Effector memory CD4-positive, alpha-beta T cell (primary cell): Measurements from ENCODE around the gene DNAH11.
"Not testable (repeated sequence)": the region's sequence is repeated elsewhere in the genome, so short reads cannot be mapped to it uniquely, and the experiment has no call there.

ENCODE experiments used
- DNase-seq, 3 donors: peaks; one replicate each; pipeline ENCODE4 v3.0.0-alpha.2; 2020
- H3K27ac ChIP-seq: 2 replicates; pipeline ENCODE4 v1.7.0; 2013; ENCODE audit warnings: mild to moderate bottlenecking, low read length, moderate library complexity; ENCODE audit not compliant: insufficient read depth, poor library complexity, severe bottlenecking
- H3K27me3 ChIP-seq: replicated peaks from 2 replicates; pipeline ENCODE4 v1.7.0; 2013; ENCODE audit warnings: mild to moderate bottlenecking, low read length; ENCODE audit not compliant: insufficient read depth, control insufficient read depth, poor library complexity, severe bottlenecking
- H3K36me3 ChIP-seq: 2 replicates; pipeline ENCODE4 v1.7.0; 2013; ENCODE audit warnings: mild to moderate bottlenecking, low read length, moderate library complexity; ENCODE audit not compliant: control insufficient read depth, insufficient read depth
- H3K4me1 ChIP-seq: 2 replicates; pipeline ENCODE4 v1.7.0; 2013; ENCODE audit warnings: low read length, mild to moderate bottlenecking; ENCODE audit not compliant: control insufficient read depth, insufficient read depth, poor library complexity, severe bottlenecking
- H3K4me3 ChIP-seq: 2 replicates; pipeline ENCODE4 v1.7.0; 2013; ENCODE audit warnings: low read length, low read depth, mild to moderate bottlenecking; ENCODE audit not compliant: insufficient read depth, poor library complexity, severe bottlenecking
- H3K9me3 ChIP-seq: 2 replicates; pipeline ENCODE4 v1.7.0; 2013; ENCODE audit warnings: mild to moderate bottlenecking, low read length, moderate library complexity; ENCODE audit not compliant: control insufficient read depth

Gene DNAH11

GRCh38 chr7:21923658-21924057 is 380.8 kb downstream of the DNAH11 start:
- DNase-seq, result no peak
- Histone ChIP-seq H3K36me3 (no peaks in the 10 kb centered on the region), H3K27ac (no peak overlapping the region), H3K4me1 (no peaks in the 10 kb centered on the region), H3K4me3 (no peak overlapping the region), H3K27me3 (no peaks in the 10 kb centered on the region), H3K9me3 (no peaks in the 10 kb centered on the region)

- DNase-seq, result no peak
- H3K9me3 ChIP-seq, result no peaks in the 10 kb centered on the region
- no peak overlapping the region for H3K27ac ChIP-seq
- H3K4me1 ChIP-seq, result no peaks in the 10 kb centered on the region
- no peaks in the 10 kb centered on the region for H3K36me3 ChIP-seq
- no peaks in the 10 kb centered on the region for H3K27me3 ChIP-seq
- no peak overlapping the region for H3K4me3 ChIP-seq
Observed at GRCh38 chr7:21926448-21926847, 383.6 kb downstream of the DNAH11 start.

GRCh38 chr7:21927693-21928092 is 384.9 kb downstream of the DNAH11 start:
- Histone ChIP-seq H3K4me1 (no peaks in the 10 kb centered on the region), H3K27ac (no peak overlapping the region), H3K36me3 (no peaks in the 10 kb centered on the region), H3K27me3 (no peaks in the 10 kb centered on the region), H3K9me3 (no peaks in the 10 kb centered on the region), H3K4me3 (no peak overlapping the region)
- DNase-seq, result no peak

- H3K9me3 ChIP-seq, H3K27me3 ChIP-seq, H3K4me3 ChIP-seq, DNase-seq, H3K36me3 ChIP-seq, H3K4me1 ChIP-seq, H3K27ac ChIP-seq: not testable (repeated sequence)
Observed at GRCh38 chr7:21933293-21933692, 390.5 kb downstream of the DNAH11 start.

GRCh38 chr7:21934808-21935207 is 392.0 kb downstream of the DNAH11 start:
- Histone ChIP-seq H3K4me1 (no peaks in the 10 kb centered on the region), H3K27me3 (no peaks in the 10 kb centered on the region), H3K36me3 (no peaks in the 10 kb centered on the region), H3K4me3 (no peak overlapping the region), H3K27ac (no peak overlapping the region), H3K9me3 (no peaks in the 10 kb centered on the region)
- DNase-seq, result no peak

GRCh38 chr7:21938463-21938862 is 395.6 kb downstream of the DNAH11 start:
- Histone ChIP-seq H3K36me3 (no peaks in the 10 kb centered on the region), H3K4me3 (no peak overlapping the region), H3K4me1 (no peaks in the 10 kb centered on the region), H3K27ac (no peak overlapping the region), H3K9me3 (no peaks in the 10 kb centered on the region), H3K27me3 (no peaks in the 10 kb centered on the region)
- DNase-seq, result no peak

- Histone ChIP-seq H3K36me3 (no peaks in the 10 kb centered on the region), H3K9me3 (no peaks in the 10 kb centered on the region), H3K27ac (no peak overlapping the region), H3K27me3 (no peaks in the 10 kb centered on the region), H3K4me3 (no peak overlapping the region), H3K4me1 (peaks cover 4% of the 10 kb centered on the region)
- no peak for DNase-seq
Observed at GRCh38 chr7:21939136-21939857, 396.5 kb downstream of the DNAH11 start.

- Histone ChIP-seq H3K27me3 (no peaks in the 10 kb centered on the region), H3K9me3 (no peaks in the 10 kb centered on the region), H3K27ac (no peak overlapping the region), H3K4me1 (peaks cover 8% of the 10 kb centered on the region), H3K36me3 (no peaks in the 10 kb centered on the region), H3K4me3 (no peak overlapping the region)
- DNase-seq, result no peak
Observed at GRCh38 chr7:21939858-21940372, 397.1 kb downstream of the DNAH11 start.

GRCh38 chr7:21941611-21942141 is 398.8 kb downstream of the DNAH11 start:
- Histone ChIP-seq H3K4me1 (peaks cover 9% of the 10 kb centered on the region), H3K27me3 (no peaks in the 10 kb centered on the region), H3K9me3 (no peaks in the 10 kb centered on the region), H3K4me3 (no peak overlapping the region), H3K27ac (no peak overlapping the region), H3K36me3 (no peaks in the 10 kb centered on the region)
- DNase-seq, result no peak

GRCh38 chr7:21942955-21943354 is 400.1 kb downstream of the DNAH11 start:
- no peak overlapping the region for H3K27ac ChIP-seq
- H3K9me3 ChIP-seq, result no peaks in the 10 kb centered on the region
- H3K4me3 ChIP-seq, result no peak overlapping the region
- no peaks in the 10 kb centered on the region for H3K27me3 ChIP-seq
- H3K4me1 ChIP-seq, result peaks cover 9% of the 10 kb centered on the region
- DNase-seq, result no peak
- no peaks in the 10 kb centered on the region for H3K36me3 ChIP-seq
